Measurements from ENCODE around the gene MYH13. TPM values are rescaled to one million over a fixed set of nuclear protein-coding genes. Genes with fewer than 3 reads are reported as not detected.

The MYH13 gene
- total RNA-seq, 1 experiment from 2014 or later: not detected

GRCh38 chr17:10318535-10318934, 54.3 kb downstream of the MYH13 start:
- Mint-ChIP-seq H3K36me3 (peaks cover 2% of the 10 kb centered on the region; the same call in 1 of the 2 replicates), H3K4me3 (no peak overlapping the region), H3K27ac (no peak overlapping the region), H3K27me3 (ENCODE audit: low read depth) (peaks cover 8% of the 10 kb centered on the region), H3K9me3 (peaks cover 7% of the 10 kb centered on the region; the same call in 1 of the 2 replicates), H3K4me1 (peaks cover 14% of the 10 kb centered on the region)
- TF ChIP-seq NFYB (CRISPR knock-in tag; conservative IDR thresholded peaks at IDR 0.05; ENCODE audit: low read depth) (no peak), NR3C1 (CRISPR knock-in tag; conservative IDR thresholded peaks at IDR 0.05; ENCODE audit: low read depth) (no peak), PRDM15 (CRISPR knock-in tag; IDR thresholded peaks at IDR 0.05) (no peak), ZNF416 (CRISPR knock-in tag; IDR thresholded peaks at IDR 0.05) (no peak), NFE2L1 (CRISPR knock-in tag; IDR thresholded peaks at IDR 0.05) (no peak), TEAD4 (CRISPR knock-in tag; IDR thresholded peaks at IDR 0.05) (no peak), FOXJ3 (CRISPR knock-in tag; IDR thresholded peaks at IDR 0.05; ENCODE audit: borderline replicate concordance) (no peak), STAT6 (CRISPR knock-in tag; conservative IDR thresholded peaks at IDR 0.05; ENCODE audit: low read depth) (no peak), ARID4B (CRISPR knock-in tag; IDR thresholded peaks at IDR 0.05; ENCODE audit: borderline replicate concordance) (no peak), MLX (CRISPR knock-in tag; IDR thresholded peaks at IDR 0.05) (no peak), HMGXB4 (CRISPR knock-in tag; IDR thresholded peaks at IDR 0.05) (no peak), ZNF121 (CRISPR knock-in tag; IDR thresholded peaks at IDR 0.05) (no peak), ZNF317 (CRISPR knock-in tag; IDR thresholded peaks at IDR 0.05; ENCODE audit: borderline replicate concordance, low read depth) (no peak), ETV6 (CRISPR knock-in tag; IDR thresholded peaks at IDR 0.05) (no peak), GABPB1 (CRISPR knock-in tag; IDR thresholded peaks at IDR 0.05) (no peak), OVOL2 (CRISPR knock-in tag; IDR thresholded peaks at IDR 0.05; ENCODE audit: borderline replicate concordance) (no peak)
- ATAC-seq: no peak
- CTCF ChIA-PET: interaction anchor here (0.7 to 3.0 kb wide), 7 partner anchors 9 to 401 kb away, joined by 3 to 23 read pairs (median 4); no protein-coding TSS in a partner anchor
- DNase-seq (ENCODE audit: low spot score): no peak
- POLR2A ChIA-PET: no interaction called here
